GM18951 (cell line): ENCODE results near the gene CREG2.

ENCODE experiments used
- POLR2A ChIP-seq: IDR thresholded peaks from 4 replicates; pipeline ENCODE4 v1.6.1; 2011; ENCODE audit warnings: mild to moderate bottlenecking; ENCODE audit not compliant: insufficient read length, insufficient read depth; ENCODE audit errors: extremely low read depth
- in situ Hi-C: fragments of 300-500 bp; cut with MboI; formaldehyde crosslinking; loops from one replicate; pipeline ENCODE4 v1.12.0; 2022; ENCODE audit warnings: low sequenced_read_pairs, mixed read lengths, inconsistent platforms; ENCODE audit not compliant: unreplicated experiment

Gene CREG2

GRCh38 chr2:101299604-101300003, 87.7 kb downstream of the CREG2 start:
- TF ChIP-seq POLR2A, result no peak
- in situ Hi-C loops, result no loop called here

GRCh38 chr2:101297383-101297782, 89.9 kb downstream of the CREG2 start:
- in situ Hi-C loops, result no loop called here
- TF ChIP-seq POLR2A, result no peak

- in situ Hi-C loops, result no loop called here
- no peak for TF ChIP-seq POLR2A
Measured at GRCh38 chr2:101296371-101296770, 90.9 kb downstream of the CREG2 start.

- in situ Hi-C loops, result no loop called here
- TF ChIP-seq POLR2A, result no peak
Measured at GRCh38 chr2:101295895-101296294, 91.4 kb downstream of the CREG2 start.
